DND-41 (cell line): Measurements from ENCODE around the gene TRPM1.

Experiments used
- ATAC-seq: fragments of 200-7000 bp; cut with Tn5 transposase; 3 replicates; pipeline ENCODE4 v1.9.1; 2021; ENCODE audit warnings: low read depth; ENCODE audit not compliant: insufficient read depth
- DNase-seq: peaks from one replicate; pipeline ENCODE4 v3.0.0-alpha.2; 2020
- H2AFZ ChIP-seq: 2 replicates; pipeline ENCODE4 v1.6.0; 2012; ENCODE audit warnings: low read depth, low read length
- H3K27ac ChIP-seq: 2 replicates; pipeline ENCODE4 v1.5.1; 2012; ENCODE audit warnings: low read length, inconsistent platforms
- H3K27me3 ChIP-seq: fragments of 200-600 bp; sonication (generic); 2 replicates; pipeline ENCODE4 v1.6.0; 2012; ENCODE audit warnings: low read length, mild to moderate bottlenecking, inconsistent platforms; ENCODE audit not compliant: insufficient read depth, poor library complexity
- H3K36me3 ChIP-seq: 2 replicates; pipeline ENCODE4 v1.5.1; 2012; ENCODE audit warnings: low read length, inconsistent platforms; ENCODE audit not compliant: insufficient read depth
- H3K4me1 ChIP-seq: 2 replicates; pipeline ENCODE4 v1.5.1; 2012; ENCODE audit warnings: mild to moderate bottlenecking, low read length; ENCODE audit not compliant: insufficient read depth
- H3K4me2 ChIP-seq: 2 replicates; pipeline ENCODE4 v1.6.0; 2012; ENCODE audit warnings: mild to moderate bottlenecking, moderate library complexity, low read length, inconsistent platforms; ENCODE audit not compliant: insufficient read depth
- H3K4me3 ChIP-seq, 2 experiments: fragments of 200-600 bp in 1 of 2; shearing (Covaris generic) in 1 of 2; 2 replicates each; pipeline ENCODE4 v1.5.1; 2012 to 2016; ENCODE audit warnings: inconsistent platforms in 2 of 2, low read length in 2 of 2, mild to moderate bottlenecking in 2 of 2, low read depth in 1 of 2, moderate library complexity in 1 of 2
- H3K79me2 ChIP-seq: 2 replicates; pipeline ENCODE4 v1.6.0; 2012; ENCODE audit warnings: low read length, inconsistent platforms; ENCODE audit not compliant: insufficient read depth
- H3K9ac ChIP-seq: 2 replicates; pipeline ENCODE4 v1.6.0; 2012; ENCODE audit warnings: low read depth, mild to moderate bottlenecking, inconsistent platforms, low read length, moderate library complexity
- H3K9me3 ChIP-seq: 2 replicates; pipeline ENCODE4 v1.5.1; 2012; ENCODE audit warnings: low read length, moderate library complexity, mild to moderate bottlenecking, inconsistent platforms; ENCODE audit not compliant: insufficient read depth, severe bottlenecking
- H4K20me1 ChIP-seq: 2 replicates; pipeline ENCODE4 v1.6.0; 2012; ENCODE audit warnings: low read length; ENCODE audit not compliant: insufficient read depth
- CTCF ChIP-seq: IDR thresholded peaks from 2 replicates; pipeline ENCODE4 v1.5.1; 2012; ENCODE audit warnings: borderline replicate concordance, low read length, moderate library complexity, mild to moderate bottlenecking; ENCODE audit not compliant: poor library complexity, severe bottlenecking; ENCODE audit errors: extremely low read depth
- EZH2 ChIP-seq: IDR thresholded peaks from 3 replicates; pipeline ENCODE4 v1.6.1; 2012; ENCODE audit warnings: borderline replicate concordance, low read depth, mild to moderate bottlenecking, moderate library complexity, low read length, inconsistent platforms; ENCODE audit not compliant: severe bottlenecking

The TRPM1 gene

DNA sequence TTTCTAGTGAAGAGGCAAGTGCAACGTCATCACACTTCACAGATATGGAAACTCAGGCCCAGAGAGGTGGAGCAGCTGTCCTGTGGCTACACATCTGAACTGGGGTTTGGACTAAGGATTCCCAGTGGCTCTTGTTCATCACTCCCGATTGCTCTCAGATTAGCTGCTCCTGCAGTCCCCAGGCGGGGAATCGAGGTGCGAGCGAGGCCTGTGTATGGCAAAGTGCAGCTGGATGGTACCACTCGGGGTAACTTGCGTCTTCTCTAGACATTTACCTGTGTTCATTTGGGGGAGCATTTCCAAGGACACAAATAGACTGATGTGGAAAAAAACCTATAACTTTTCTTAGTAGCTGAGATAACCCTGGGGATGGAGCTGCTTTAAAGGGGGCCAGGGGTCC lies 45.9 kb upstream of the TRPM1 start:
- ATAC-seq = no peak
- TF ChIP-seq CTCF = no peak
- TF ChIP-seq EZH2 = no peak
- H3K4me2 ChIP-seq = no peak overlapping the region
- H3K4me3 ChIP-seq = no peak overlapping the region
- H4K20me1 ChIP-seq = no peaks in the 10 kb centered on the region
- no peak overlapping the region for H3K27ac ChIP-seq
- no peaks in the 10 kb centered on the region for H3K9me3 ChIP-seq
- no peak for DNase-seq
- H3K79me2 ChIP-seq = no peaks in the 10 kb centered on the region
- H3K9ac ChIP-seq = no peak overlapping the region
- H3K4me1 ChIP-seq = no peaks in the 10 kb centered on the region
- H3K27me3 ChIP-seq = no peaks in the 10 kb centered on the region
- H2AFZ ChIP-seq = no peak overlapping the region
- H3K36me3 ChIP-seq = no peaks in the 10 kb centered on the region

DNA sequence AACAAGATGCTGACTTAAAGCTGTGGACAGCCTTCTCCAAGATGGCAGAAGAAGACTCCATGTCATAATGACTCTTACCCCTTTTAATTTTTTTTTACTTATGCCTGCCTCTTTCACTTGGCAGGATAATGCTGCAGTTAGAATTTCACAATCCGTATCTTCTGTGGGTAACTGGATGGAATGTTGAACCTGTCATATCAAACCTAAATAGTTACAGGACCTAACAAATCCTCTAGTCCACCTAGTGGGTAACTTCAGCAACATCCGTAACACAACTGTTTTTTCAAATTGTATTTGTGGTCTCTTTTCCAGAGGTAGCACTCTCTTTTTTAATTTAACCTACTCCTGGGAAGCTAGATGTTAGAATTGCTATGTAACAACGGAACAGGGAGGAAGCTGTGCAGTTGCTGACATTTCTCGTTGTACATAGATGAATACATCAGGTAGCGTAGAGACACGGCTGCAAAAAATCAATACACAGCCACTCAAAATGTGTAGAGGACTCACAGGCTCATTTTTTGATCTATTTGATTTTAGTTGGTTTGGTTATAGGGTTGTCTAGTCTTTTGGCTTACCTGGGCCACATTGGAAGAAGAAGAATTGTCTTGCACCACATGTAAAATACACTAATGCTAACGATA lies 43.9 kb upstream of the TRPM1 start:
- Histone ChIP-seq H3K27me3 (no peaks in the 10 kb centered on the region), H3K79me2 (no peaks in the 10 kb centered on the region), H3K4me3 (no peak overlapping the region), H2AFZ (no peak overlapping the region), H3K4me1 (no peaks in the 10 kb centered on the region), H3K4me2 (no peak overlapping the region), H4K20me1 (no peaks in the 10 kb centered on the region), H3K9me3 (no peaks in the 10 kb centered on the region), H3K9ac (no peak overlapping the region), H3K36me3 (no peaks in the 10 kb centered on the region), H3K27ac (no peak overlapping the region)
- no peak for ATAC-seq
- TF ChIP-seq EZH2 = no peak
- TF ChIP-seq CTCF = no peak
- DNase-seq = no peak

DNA sequence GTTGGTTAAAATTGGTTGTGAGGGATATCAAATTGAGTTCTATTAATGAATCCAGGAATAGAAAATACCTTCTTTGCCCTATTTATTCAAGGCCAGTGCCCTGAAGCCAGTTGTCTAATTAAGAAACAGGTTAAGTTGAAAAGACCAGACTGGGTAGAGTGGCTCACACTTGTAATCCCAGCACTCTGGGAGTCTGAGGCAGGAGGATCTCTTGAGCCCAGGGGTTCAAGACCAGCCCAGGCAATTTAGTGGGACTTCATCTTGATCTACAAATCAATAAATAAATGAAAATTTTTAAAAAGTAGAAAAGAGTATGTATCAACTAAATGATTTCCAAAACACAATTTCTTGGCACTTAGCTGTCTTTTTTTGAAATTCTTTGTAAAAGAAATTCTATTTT lies 40.3 kb upstream of the TRPM1 start:
- no peaks in the 10 kb centered on the region for H4K20me1 ChIP-seq
- H3K9ac ChIP-seq = no peak overlapping the region
- DNase-seq (no peak), ATAC-seq (no peak)
- H3K9me3 ChIP-seq = no peaks in the 10 kb centered on the region
- H3K27ac ChIP-seq = no peak overlapping the region
- no peaks in the 10 kb centered on the region for H3K79me2 ChIP-seq
- TF ChIP-seq CTCF (no peak), EZH2 (no peak)
- no peaks in the 10 kb centered on the region for H3K4me1 ChIP-seq
- H3K4me3 ChIP-seq = no peak overlapping the region
- no peaks in the 10 kb centered on the region for H3K27me3 ChIP-seq
- H2AFZ ChIP-seq = no peak overlapping the region
- no peak overlapping the region for H3K4me2 ChIP-seq
- H3K36me3 ChIP-seq = no peaks in the 10 kb centered on the region
